ENCODE results near the gene SOX1.

DNA sequence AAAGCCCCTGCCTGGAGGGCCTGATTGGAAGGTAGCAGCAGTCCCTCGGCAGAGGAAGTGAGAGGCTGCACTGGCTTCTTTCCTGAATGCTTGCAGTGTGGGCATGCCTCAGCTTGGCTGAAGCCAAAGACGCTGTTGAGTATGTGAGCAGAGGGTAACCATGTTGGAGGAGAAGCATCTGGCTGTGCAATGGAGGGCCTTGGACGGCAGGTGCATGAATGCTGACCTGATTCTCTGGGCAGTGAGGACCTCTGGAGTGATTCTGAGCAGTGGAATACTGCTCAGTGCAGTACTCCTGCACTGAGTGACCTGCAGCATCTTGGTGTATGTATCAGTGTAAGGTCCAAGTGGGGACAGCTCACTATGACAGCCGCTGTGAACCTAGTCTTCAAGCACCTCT, 46.9 kb downstream of the SOX1 start:
- TF ChIP-seq EZH2 (IDR thresholded peaks at IDR 0.05; ENCODE audit: borderline replicate concordance, insufficient read depth, low read length, poor library complexity, severe bottlenecking): no peak
- TF ChIP-seq REST (IDR thresholded peaks at IDR 0.05; ENCODE audit: borderline replicate concordance): no peak
- TF ChIP-seq, protein P1, sequence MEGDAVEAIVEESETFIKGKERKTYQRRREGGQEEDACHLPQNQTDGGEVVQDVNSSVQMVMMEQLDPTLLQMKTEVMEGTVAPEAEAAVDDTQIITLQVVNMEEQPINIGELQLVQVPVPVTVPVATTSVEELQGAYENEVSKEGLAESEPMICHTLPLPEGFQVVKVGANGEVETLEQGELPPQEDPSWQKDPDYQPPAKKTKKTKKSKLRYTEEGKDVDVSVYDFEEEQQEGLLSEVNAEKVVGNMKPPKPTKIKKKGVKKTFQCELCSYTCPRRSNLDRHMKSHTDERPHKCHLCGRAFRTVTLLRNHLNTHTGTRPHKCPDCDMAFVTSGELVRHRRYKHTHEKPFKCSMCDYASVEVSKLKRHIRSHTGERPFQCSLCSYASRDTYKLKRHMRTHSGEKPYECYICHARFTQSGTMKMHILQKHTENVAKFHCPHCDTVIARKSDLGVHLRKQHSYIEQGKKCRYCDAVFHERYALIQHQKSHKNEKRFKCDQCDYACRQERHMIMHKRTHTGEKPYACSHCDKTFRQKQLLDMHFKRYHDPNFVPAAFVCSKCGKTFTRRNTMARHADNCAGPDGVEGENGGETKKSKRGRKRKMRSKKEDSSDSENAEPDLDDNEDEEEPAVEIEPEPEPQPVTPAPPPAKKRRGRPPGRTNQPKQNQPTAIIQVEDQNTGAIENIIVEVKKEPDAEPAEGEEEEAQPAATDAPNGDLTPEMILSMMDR (IDR thresholded peaks at IDR 0.05; ENCODE audit: poor library complexity, severe bottlenecking): no peak
- no peak for TF ChIP-seq POLR2AphosphoS5 (IDR thresholded peaks at IDR 0.05)
- no peak for TF ChIP-seq EP300 (conservative IDR thresholded peaks at IDR 0.05; ENCODE audit: poor library complexity, severe bottlenecking)
- no peak for TF ChIP-seq TAF1 (IDR thresholded peaks at IDR 0.05; ENCODE audit: low read depth)
